GM19025 (cell line): ENCODE results near the gene SMIM31.

Experiments used
- ATAC-seq: cut with Tn5 transposase; IDR thresholded peaks from one replicate; pipeline ENCODE4 v1.9.1; 2021; ENCODE audit warnings: mild to moderate bottlenecking, low read depth, moderate library complexity; ENCODE audit not compliant: unreplicated experiment

The SMIM31 gene

DNA sequence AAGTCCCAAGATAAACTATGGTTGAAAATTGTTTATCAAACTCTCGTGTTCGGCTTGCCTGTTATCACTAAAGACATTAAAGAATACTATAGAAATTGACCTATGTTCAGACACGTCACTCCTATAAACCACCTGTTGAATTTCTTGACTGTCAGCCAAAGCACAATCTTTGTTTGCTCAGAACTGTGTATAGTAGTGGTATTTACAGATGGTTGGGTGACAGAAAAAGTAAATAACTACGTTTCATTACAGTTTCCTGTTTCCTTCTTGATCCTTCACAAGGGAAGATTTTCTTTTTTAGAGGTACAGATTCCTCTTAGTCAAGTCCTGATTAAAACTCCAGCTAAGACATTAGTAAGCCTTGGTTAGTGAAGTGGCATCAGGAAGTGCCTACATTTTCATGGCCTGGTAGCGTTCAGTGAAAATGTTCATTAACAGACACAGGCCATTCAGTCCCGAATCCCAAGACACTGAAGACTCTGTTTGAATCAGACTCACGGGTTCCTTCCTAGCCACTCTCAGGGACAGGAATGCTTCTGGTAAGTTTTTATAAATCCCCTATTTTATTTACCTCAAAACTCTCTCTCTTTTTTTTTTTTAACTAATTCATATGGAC lies at the start of gene SMIM31:
SMIM31 (plus strand) TSS at position 259 of the 616 bp plus-strand sequence. CDS start 16,313 bp downstream, outside the sequence.
- ATAC-seq = no peak

DNA sequence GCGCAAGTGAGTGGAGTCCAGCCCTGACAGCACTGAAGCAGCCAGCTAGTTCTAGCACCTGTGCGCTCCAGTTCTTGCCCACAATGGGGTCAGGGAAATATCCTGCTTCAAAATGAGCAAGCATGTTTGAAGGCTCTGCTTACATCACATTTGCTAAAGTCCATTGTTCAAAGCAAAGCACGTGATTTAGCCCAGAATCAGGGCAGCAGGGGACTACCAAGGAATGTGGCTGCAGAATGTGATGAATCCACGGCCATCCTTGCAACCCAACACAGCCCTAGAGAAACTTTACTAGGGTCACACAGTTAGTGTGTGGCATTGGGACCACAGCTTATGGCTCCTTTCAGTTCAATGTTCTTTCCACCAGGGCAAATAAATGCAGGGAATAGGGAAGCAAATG lies 47.3 kb upstream of the SMIM31 start:
- no peak for ATAC-seq

DNA sequence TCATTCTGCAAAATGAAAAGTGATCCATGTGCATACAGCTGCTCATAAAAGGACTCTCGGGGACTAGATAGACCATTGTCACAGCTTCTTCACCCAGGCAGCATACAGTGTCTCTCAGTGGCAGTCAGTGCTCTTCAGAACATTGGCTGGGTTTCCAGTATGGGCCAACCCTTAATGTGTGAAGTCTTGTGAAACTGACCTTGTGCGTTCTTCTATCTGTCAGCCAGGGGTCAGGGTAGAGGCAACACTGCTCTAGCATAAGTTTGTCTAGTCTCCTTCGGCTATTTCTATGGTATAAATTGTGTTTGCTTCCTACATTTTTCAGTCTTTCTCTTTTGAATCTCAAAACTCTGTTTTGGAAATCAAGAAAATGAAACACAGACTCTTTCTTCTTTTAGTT lies 37.0 kb upstream of the SMIM31 start:
- ATAC-seq = no peak

DNA sequence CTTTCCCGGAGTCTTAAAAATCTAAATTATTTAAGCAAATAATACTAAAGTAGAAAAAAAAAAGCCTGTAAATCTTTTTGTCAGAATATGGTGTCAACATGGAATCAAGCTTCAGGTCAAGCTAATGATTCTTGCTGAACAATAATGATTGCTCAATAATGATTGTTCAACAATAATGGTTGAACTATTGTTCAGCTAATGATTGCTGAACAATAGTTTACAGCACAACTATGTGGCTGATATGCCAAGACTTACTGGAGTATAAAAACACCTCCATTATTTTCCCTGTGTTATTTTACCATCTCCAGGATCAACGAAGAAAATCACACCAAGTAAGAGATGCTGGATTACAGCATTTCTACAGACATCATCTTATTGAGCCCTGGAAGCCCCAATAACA lies 35.1 kb upstream of the SMIM31 start:
- no peak for ATAC-seq

DNA sequence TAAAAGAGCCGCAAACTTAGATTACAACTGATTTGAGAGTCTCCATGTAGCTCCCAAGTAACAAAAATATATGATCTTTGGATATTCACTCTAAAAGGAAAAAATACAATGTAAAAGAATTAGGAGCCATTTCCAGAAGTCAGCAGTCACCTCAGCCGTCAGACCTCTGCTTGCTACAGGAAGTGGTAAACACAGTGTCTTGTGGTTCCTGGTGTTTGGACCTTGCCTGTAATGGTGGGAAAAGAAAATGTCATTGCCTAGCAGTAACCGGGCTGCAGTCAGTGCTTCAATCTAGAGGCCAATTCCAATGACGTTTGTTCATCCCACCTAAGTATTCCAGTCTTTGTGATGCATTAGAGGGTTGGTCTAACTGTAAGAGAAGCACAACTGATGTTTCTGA lies 28.9 kb upstream of the SMIM31 start:
- no peak for ATAC-seq

DNA sequence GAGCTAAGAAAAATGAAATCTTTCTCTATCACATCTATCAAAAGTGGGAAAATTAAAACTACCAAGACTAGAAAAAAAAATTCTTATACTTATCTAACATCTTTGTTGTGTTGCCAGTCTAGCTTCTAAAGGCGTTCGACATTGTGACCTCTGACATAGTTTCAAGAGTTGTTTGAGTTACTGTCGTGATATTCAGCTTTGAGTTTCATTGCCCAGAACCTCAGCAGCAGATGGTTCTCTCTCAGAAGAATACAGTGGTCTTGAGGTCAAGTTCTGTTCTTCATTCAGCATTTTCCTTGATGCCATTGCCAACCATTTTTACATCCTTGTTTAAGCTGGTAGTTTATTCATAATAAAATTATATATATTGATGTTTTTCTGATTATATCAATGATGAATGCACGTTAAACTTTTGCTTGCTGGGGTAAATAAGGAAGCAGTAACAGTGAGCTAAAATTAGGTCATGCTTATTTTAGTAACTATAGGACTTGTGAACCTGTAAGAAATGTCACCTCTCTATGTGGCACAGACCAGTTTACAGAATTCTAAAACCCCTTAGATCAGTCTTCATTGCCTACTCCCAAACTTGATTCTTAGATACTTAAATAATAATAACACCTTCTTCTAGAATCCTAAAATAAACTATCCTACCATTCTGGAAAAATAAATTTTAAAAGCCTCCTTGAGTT lies 23.1 kb upstream of the SMIM31 start:
- no peak for ATAC-seq

DNA sequence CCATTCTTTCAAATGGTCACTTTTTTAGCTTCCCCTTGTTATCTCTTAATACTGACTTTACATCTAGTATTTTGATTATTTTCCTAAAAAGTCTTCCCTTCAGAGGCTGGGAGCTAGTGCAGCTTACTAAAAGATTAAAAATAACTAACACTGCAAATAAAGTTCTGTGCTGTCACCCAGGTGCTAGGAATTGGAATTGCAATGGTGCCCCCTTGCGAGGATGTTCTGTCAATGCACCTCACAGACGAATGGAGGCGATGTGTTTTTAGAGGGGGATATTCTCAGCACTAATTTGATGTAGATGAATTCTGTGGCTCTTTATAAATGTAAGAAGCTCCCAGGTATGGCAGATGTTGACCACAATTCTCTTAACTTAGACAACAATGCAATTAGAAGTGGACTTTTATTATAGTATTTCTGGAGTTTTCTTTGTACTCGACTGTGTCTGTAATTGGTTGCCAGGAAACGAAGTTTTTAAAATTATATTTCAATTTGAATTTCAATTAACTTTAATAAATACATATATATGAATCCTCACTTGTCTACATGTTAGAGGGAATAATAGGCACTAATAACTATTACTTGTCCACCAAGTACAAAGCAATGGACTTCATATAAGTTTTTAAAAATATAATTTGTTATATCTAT lies 22.0 kb upstream of the SMIM31 start:
- peak; percentile 54 for ATAC-seq

DNA sequence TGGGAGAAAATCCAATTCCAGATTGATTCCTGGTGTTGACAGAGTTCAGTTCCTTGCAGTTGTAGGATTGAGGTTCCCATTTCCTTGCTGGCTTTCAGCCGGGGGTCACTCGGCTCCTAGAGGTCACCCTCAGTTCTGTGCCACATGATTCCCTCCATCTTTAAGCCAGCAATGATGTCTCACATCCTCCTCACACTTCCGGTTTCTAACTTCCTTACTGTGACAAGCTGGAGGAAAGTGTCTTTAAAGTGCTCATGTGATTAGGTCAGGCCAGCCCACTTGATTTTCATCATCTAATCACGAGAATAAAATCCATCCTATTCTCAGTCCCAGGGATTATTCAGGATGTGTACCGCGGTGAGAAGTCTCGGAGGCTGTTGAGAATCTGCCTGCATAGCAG lies 19.4 kb upstream of the SMIM31 start:
- ATAC-seq = no peak

DNA sequence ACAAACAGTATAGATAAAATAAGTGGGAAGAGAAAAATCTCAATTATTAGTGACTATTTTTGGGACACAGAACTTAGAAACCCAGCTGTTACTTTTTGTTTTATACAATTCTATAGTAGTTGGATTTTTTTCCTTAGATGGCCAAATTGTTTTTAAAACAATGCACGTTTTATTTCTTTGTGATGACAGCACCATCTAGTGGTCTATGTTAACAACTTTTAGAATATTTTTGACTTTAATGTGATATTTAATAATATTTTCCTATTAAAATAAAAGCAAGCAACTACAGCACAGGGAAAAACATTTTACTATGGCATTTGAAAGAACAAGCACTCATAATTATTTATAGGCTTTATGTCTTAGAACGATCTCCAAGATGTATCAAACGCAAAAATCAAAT lies 5.6 kb upstream of the SMIM31 start:
- ATAC-seq = no peak

DNA sequence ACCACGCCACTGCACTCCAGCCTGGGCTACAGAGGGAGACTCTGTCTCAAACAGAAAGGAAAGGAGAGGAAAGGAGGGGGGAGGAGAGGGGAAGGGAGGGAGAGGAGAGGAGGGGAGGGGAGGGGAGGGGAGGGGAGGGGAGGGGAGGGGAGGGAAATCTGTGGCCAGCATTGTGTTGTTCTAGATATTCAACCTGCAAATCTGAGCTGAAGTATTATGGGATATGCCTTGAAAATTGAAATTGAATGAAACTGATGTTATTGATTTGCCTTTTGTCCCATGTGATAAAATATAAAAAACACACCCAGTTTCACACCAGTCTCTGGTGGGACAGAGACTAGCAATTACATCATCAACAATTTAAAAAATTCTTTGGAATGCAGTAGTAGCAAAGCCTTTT lies 1.5 kb downstream of the SMIM31 start:
- ATAC-seq = no peak

DNA sequence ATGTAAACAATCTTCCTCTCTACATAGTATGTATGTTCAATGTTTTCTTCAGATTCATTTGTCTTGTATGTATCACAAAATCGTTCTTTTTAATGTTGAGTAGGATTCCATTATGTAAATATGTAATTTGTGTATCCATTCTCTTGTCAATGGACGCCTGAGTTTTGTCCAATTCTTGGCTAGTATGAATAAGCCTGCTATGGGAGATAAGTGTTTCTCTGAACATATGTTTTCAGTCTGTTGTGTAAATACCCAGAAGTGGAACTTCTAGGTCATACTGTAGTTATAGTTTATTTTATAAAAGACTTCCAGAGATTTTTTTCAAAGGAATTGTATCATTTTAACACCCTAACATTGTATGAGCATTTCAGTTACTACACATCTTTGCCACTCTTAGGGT lies 2.8 kb downstream of the SMIM31 start:
- ATAC-seq = no peak

DNA sequence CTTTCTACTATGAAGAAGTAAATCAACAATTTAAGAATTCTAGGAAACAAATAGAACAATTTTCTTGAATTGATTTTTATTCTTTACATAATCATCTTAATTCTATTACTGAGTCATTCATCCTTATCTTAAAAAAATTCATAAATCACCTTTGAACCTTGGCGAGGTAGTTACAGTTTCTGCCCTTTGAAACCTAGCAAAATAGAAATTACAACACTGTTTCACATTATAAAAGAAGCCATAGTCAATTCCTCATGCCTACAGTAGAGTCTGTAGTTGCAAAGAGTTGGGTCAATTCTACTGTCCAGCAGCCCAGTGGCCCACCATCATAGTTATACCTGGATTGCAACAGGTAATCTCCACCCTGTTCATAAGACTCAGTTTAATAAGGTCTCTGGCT lies 7.3 kb downstream of the SMIM31 start:
- ATAC-seq = no peak

DNA sequence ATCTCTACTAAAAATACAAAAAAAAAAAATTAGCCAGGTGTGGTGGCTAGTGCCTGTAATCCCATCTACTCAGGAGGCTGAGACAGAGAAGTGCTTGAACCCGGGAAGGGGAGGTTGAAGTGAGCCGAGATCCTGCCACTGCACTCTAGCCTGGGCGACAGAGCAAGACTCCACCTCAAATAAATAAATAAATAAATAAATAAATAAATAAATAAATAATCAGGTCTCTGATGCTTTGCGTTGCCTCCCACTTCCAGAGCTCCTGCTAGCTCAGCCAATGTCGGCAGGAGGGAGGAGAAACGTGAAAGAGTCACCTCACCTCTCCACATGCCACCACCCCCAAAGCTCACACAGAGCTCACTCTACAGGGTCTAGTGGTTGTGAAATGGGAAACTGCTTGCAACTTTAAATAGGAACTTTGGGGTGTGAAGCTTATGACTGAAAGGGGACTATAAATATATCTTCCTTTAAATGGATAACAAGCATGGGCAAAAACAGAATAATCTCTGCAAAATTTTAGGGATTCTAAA lies 7.9 kb downstream of the SMIM31 start:
- no peak for ATAC-seq

DNA sequence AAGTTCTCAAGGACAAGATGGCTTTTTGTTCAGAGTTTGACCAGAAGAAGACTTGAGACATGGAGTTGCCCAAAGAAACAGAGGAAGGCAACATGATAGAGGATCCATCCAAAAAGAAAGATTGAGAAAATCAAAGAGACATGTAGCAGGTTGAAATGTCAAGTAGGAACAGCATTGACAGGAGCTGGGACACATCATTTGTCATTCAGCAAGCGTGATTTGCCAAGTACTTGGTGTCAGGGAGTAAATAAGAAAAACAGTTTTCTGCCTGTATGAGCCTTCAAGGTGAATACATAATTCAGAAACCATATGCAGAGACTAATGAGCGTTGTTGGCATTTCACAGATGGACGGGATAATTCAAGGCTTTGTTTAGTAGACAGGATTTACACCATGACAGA lies 11.2 kb downstream of the SMIM31 start:
- no peak for ATAC-seq

DNA sequence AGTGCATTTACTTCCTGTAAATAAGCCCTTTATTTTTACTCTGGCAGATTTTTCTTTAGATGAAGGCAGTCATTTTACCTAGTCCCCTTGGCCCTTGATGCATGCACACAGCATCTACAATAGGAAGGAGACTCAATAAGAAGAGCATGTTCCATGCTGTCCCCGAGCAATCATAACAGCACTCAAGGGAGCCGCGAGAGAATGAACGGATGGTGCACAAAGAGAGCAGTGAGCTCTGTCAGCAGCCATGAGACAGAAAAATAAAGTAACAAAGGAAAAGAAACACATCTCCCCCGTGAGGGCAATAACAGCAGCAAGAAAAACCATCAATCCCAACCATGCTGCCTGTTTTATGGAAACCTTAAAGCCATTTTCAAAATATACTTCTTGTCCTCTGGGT lies 11.9 kb downstream of the SMIM31 start:
- ATAC-seq = no peak

DNA sequence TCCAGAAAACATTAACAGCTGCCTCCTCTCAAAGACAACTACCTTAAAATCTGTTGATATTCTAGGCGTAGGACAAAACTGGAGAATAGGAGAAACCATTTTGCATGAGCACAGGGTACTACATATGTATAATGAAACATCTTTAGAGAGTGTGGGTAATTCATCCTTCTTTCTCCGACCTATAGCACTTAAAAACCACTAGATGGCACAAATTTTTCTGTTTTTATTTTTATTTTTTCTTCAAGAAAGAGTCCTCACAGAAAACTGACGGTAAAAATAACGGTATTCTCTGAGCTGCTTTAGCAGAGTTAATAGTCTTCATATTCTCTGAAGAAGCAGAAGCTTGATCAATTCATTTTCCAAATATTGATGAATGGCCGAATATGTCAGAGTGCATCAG lies 14.6 kb downstream of the SMIM31 start:
- no peak for ATAC-seq

DNA sequence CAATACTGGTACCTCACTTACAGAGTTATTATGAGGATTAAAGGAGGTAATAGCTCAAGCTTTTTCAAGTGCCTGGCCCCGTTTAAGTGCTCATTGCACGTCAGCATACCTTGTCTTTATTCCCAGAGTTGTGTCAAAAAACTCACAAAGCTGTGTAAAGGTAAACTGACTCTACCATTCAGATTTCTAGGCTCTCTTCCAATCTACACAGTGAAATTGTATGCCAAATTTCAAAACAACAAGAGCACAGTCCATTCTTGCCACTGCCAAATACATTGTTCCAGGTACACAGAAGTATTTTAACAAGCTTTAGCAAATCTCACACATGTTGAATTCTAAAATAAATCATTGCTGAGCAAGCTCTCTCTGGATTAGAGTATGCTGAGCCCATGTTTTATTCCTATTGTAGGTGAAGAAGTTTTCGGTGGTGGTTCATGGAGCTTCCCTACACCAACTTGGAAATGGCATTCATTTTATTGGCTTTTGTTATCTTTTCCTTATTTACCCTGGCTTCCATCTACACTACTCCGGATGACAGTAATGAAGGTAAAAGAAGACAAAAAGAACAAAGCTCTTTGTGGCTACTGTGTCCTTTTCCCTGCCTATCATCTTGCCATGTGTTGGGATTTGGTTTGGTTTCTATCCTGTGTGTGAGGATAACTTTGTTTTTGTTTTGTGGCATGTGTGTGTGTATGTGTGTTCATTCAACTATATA lies 16.2 kb downstream of the SMIM31 start:
- no peak for ATAC-seq

DNA sequence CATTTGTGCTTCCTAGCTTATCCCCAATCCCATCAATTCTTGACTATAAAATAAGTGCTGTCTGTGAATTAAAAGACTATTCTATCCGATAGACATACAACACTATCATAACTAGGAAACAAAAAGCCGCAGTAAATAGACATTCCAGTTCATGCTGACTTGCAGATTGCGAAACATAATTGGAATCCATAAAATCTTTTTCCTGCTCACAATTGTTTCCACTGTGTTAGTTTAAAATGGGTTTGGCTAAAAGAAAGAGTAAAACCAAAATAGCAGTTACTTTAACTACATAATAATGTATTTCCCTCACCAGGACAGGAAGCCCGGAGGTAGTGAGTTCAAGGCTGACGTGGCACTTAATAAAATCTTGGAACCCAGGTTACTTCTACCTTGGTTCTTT lies 17.2 kb downstream of the SMIM31 start:
- no peak for ATAC-seq

DNA sequence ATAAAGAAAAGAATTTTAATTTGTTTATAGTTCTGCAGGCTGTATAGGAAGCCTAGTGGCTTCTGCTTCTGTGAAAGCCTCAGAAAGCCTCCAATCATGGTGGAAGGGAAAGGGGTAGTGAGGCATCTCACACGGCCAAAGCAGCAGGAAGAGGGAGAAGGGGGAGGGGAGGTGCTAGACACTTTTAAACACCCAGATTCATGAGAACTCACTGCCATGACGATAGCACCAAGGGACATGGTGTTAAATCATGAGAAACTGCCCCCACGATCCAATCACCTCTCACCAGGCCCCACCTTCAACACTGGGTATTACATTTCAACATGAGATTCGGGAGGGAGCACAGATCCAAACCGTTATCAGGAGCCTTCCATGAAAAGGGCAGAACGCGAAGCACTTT lies 18.1 kb downstream of the SMIM31 start:
- no peak for ATAC-seq

DNA sequence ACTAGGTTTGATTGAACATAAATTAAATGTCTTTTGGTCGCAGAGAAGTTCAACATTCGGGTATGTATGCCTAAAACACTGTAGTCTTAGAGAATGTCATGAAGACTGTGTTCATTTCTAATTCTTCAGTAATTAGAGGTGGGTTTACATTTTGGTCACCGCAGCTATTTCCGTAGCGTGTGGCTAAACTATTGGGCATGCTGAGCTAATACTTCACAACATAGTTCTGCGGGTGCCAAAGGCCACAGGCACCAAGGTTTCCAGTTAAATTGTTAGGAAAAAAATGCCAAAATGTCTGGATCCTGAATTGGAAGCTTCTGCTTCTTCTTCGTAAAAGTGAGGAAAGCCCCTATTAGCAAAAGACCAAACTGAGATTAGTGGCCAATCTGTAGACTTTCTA lies 25.1 kb downstream of the SMIM31 start:
- no peak for ATAC-seq

DNA sequence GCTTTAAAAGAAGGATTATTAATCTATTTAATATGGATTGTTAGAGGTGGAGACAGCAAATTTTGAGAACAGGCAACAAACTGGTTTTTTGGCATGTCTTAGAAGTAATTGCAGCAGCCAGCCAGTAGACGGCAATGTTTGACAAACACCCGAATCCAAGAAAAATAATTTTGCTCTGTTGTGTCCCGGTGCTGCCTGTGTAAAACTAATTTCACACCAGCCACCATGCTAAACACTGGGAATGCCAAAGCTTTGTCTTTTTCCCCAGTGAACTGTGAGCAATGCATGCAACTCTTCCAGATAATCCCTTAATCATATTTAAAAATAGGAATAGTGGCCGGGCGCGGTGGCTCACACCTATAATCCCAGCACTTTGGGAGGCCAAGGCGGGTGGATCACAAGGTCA lies 25.9 kb downstream of the SMIM31 start:
- no peak for ATAC-seq
